RWPE2 (cell line): Measurements from ENCODE around the gene BCORL1.

Experiments
- ATAC-seq: fragments of 200-7000 bp; cut with Tn5 transposase; 3 replicates; pipeline ENCODE4 v1.9.1; 2021; ENCODE audit warnings: low read depth
- DNase-seq: peaks from one replicate; pipeline ENCODE4 v3.0.0-alpha.2; 2020; ENCODE audit warnings: low spot score
- H3K27ac ChIP-seq: fragments of 450-650 bp; 2 replicates; pipeline ENCODE4 v1.5.1; 2017; ENCODE audit warnings: mild to moderate bottlenecking; ENCODE audit not compliant: poor library complexity, severe bottlenecking
- H3K27me3 ChIP-seq: fragments of 250-450 bp; sonication (Bioruptor Pico); 2 replicates; pipeline ENCODE4 v1.5.1; 2021; ENCODE audit warnings: mild to moderate bottlenecking, moderate library complexity; ENCODE audit not compliant: insufficient read depth, poor library complexity, severe bottlenecking
- H3K36me3 ChIP-seq: fragments of 250-450 bp; sonication (Bioruptor Pico); 2 replicates; pipeline ENCODE4 v1.5.1; 2020; ENCODE audit warnings: low read depth, mild to moderate bottlenecking, moderate library complexity
- H3K4me1 ChIP-seq: fragments of 250-450 bp; sonication (Bioruptor Pico); 2 replicates; pipeline ENCODE4 v1.5.1; 2021; ENCODE audit warnings: mild to moderate bottlenecking, moderate library complexity; ENCODE audit not compliant: insufficient read depth, poor library complexity, severe bottlenecking
- H3K4me3 ChIP-seq: fragments of 250-450 bp; sonication (Bioruptor Pico); 2 replicates; pipeline ENCODE4 v1.5.1; 2021; ENCODE audit warnings: mild to moderate bottlenecking, moderate library complexity; ENCODE audit not compliant: severe bottlenecking
- H3K9me3 ChIP-seq: fragments of 250-450 bp; sonication (Bioruptor Pico); 2 replicates; pipeline ENCODE4 v1.5.1; 2021; ENCODE audit warnings: mild to moderate bottlenecking, moderate library complexity; ENCODE audit not compliant: severe bottlenecking
- TF ChIP-seq, protein P1 (sequence below): fragments of 450-650 bp; IDR thresholded peaks from one replicate; pipeline ENCODE4 v1.5.1; 2017; ENCODE audit warnings: mild to moderate bottlenecking, moderate library complexity; ENCODE audit not compliant: poor library complexity, severe bottlenecking

BCORL1 gene

DNA sequence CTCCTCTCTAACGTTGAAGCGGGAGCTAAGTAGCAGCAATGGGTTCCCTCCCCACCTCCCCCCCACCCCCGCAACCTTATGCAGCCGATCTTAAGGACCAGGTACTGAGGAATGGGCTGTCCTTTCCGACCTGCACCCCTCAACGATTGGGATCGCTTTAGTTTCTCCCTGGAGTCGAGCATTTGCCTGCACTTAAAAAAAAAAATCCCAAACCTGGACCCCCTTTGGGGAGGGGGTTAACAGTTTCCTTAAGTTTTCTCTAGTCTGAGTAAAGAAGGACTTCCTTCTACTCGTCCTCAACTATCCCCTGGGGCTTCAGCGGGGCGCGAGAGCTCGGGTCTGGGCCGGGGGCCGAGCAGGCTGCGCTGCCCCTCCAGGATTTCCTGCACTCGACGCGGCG is 25.7 kb upstream of the BCORL1 start:
- Histone ChIP-seq H3K4me3 (no peak overlapping the region), H3K4me1 (no peaks in the 10 kb centered on the region), H3K36me3 (no peaks in the 10 kb centered on the region), H3K27me3 (no peaks in the 10 kb centered on the region), H3K27ac (no peak overlapping the region), H3K9me3 (no peaks in the 10 kb centered on the region)
- TF ChIP-seq, protein P1, sequence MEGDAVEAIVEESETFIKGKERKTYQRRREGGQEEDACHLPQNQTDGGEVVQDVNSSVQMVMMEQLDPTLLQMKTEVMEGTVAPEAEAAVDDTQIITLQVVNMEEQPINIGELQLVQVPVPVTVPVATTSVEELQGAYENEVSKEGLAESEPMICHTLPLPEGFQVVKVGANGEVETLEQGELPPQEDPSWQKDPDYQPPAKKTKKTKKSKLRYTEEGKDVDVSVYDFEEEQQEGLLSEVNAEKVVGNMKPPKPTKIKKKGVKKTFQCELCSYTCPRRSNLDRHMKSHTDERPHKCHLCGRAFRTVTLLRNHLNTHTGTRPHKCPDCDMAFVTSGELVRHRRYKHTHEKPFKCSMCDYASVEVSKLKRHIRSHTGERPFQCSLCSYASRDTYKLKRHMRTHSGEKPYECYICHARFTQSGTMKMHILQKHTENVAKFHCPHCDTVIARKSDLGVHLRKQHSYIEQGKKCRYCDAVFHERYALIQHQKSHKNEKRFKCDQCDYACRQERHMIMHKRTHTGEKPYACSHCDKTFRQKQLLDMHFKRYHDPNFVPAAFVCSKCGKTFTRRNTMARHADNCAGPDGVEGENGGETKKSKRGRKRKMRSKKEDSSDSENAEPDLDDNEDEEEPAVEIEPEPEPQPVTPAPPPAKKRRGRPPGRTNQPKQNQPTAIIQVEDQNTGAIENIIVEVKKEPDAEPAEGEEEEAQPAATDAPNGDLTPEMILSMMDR = no peak
- DNase-seq (no peak), ATAC-seq (no peak)

DNA sequence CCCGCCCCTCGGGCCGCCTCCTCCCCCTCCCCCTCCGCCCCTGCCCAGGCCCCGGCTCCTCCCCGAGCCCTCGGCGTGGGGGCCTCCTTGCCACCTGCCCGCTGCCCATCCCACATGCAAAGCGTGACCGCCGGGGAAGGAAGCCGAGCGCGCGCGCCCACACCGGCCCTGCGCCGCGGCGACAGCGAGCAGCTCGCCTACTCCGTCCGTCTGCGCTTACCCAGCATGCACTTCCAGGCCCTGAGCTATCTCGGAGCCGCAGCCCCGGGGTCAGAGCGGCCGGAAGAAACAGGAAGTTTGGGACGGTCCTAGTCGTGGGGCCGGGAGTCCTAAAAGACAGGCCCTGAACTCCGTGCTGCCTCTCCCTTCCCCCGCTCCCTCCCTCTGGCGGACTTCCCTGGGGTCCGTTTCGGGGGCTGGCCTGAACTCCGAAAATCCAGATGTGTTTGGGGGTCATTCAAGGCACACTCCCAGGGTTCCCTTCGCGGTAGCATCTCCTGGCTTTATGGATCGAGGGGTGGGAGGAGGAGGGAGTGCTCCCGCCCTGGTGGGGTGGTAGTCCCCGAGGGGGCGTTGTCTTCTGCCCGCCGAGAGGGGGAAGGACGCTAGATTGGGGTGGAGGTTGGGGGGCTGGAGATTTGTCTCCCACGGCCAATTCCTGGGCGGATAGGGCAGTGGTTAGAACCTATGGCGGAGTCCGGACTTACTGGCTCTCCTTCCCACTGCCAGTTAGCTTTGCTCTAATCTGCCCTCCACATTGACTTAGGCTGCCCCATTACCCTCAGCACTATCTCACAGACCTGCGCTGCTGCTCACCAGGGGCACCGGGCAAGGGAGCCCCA is 25.0 kb upstream of the BCORL1 start:
- TF ChIP-seq, protein P1 = no peak
- peak; percentile 76 for ATAC-seq
- no peak for DNase-seq
- H3K9me3 ChIP-seq = no peaks in the 10 kb centered on the region
- peak overlapping the region; percentile 23 for H3K4me3 ChIP-seq
- H3K4me1 ChIP-seq = no peaks in the 10 kb centered on the region
- H3K27ac ChIP-seq = no peak overlapping the region
- no peaks in the 10 kb centered on the region for H3K36me3 ChIP-seq
- no peaks in the 10 kb centered on the region for H3K27me3 ChIP-seq

DNA sequence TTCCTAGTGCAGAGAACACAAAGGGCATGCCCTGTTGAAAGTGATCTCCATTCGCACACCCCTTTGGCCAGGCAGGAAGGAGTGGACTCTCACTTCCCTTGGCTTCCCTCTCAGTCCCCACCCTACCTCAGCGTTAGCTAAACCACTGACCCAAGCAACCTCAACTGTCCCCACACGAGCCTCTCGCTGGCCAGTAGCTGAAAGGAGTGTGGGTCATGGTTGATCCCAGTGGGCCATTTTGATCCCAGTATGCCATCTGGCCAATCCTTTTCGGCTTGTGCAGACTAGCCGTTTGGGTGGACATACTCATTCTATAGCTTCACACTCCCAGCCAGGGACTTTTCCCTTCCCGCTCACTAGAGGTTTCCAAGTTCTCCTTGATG is 24.4 kb upstream of the BCORL1 start:
- Histone ChIP-seq H3K4me1 (no peaks in the 10 kb centered on the region), H3K9me3 (no peaks in the 10 kb centered on the region), H3K36me3 (no peaks in the 10 kb centered on the region), H3K27ac (no peak overlapping the region), H3K4me3 (no peak overlapping the region), H3K27me3 (no peaks in the 10 kb centered on the region)
- no peak for ATAC-seq
- TF ChIP-seq, protein P1 = no peak
- DNase-seq = no peak

DNA sequence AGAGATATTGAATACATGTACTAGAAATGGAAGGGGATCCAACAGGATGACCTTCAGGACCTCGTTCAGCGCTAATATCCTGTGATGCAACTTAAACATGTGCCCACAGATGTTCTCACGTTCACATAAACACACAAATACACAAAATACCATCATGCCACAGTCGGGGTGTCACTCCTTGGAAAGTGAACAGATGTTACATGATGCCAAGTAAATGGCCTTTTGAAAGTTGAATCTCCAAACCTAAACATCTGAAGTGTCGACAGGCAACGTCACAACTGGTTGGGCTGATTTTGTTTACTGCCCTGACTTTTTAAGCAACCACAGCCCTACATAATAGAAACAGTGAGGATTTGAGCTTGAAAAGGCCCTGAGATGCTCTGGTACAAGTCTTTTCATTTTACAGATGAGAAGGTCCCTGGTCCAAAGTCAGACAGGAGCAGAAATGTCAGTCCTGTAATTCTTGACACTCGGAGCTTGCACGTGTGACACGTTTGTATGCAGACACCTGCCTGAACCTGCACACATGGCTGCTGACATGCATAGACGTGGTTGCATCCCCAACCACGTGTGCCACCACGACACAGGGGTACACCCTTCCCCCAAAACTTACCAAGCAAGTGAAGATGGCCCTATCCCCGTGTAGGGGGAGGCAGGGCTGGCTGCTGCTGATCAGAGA is 23.5 kb upstream of the BCORL1 start:
- no peak overlapping the region for H3K4me3 ChIP-seq
- H3K9me3 ChIP-seq = no peaks in the 10 kb centered on the region
- TF ChIP-seq, protein P1 = no peak
- H3K36me3 ChIP-seq = no peaks in the 10 kb centered on the region
- no peak for ATAC-seq
- H3K4me1 ChIP-seq = no peaks in the 10 kb centered on the region
- H3K27me3 ChIP-seq = no peaks in the 10 kb centered on the region
- no peak overlapping the region for H3K27ac ChIP-seq
- no peak for DNase-seq

DNA sequence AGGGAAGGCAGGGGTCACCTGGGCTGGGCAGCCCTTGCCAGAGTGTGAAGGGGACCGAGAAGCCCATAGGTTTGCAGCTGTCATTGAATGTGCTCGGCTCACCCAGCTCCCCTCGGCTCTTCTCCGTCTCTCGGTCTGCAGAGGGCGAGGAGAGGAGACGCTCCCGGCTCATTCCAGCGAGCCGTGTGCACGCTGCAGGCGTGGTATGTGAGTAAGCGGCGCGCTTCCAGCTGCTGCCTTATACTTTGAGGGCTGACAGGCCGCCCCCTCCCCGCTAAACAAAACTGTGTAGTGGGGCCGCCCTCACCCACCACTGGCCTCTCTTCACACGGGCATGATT is 23.0 kb upstream of the BCORL1 start:
- Histone ChIP-seq H3K27ac (no peak overlapping the region), H3K4me1 (no peaks in the 10 kb centered on the region)
- DNase-seq = no peak

More for the DNA sequence above, 23.0 kb upstream of the BCORL1 start:
- Histone ChIP-seq H3K27me3 (no peaks in the 10 kb centered on the region), H3K9me3 (no peaks in the 10 kb centered on the region), H3K4me3 (no peak overlapping the region), H3K36me3 (no peaks in the 10 kb centered on the region)
- peak; percentile 65 for ATAC-seq
- TF ChIP-seq, protein P1 = no peak
